Fibroblast of pulmonary artery (primary cell): ENCODE data around the gene DNAJB8.

Source experiments
- DNase-seq: peaks from one replicate; pipeline ENCODE4 v3.0.0-alpha.2; 2010; ENCODE audit warnings: low read depth
- H3K4me3 ChIP-seq: replicated peaks from 2 replicates; pipeline ENCODE4 v1.5.1; 2011; ENCODE audit warnings: low read depth, mild to moderate bottlenecking, control low read depth, low read length, moderate library complexity
- CTCF ChIP-seq: IDR thresholded peaks from 2 replicates; pipeline ENCODE4 v1.5.1; 2011; ENCODE audit warnings: mild to moderate bottlenecking, control low read depth, low read length, inconsistent platforms; ENCODE audit errors: missing control alignments

The DNAJB8 gene

GRCh38 chr3:128419311-128419710 is 47.4 kb downstream of the DNAJB8 start:
- TF ChIP-seq CTCF, result no peak
- no peak for DNase-seq
- H3K4me3 ChIP-seq, result no peak overlapping the region

GRCh38 chr3:128418900-128419299 is 47.8 kb downstream of the DNAJB8 start:
- no peak overlapping the region for H3K4me3 ChIP-seq
- no peak for TF ChIP-seq CTCF
- no peak for DNase-seq

GRCh38 chr3:128416578-128417211 is 50.0 kb downstream of the DNAJB8 start:
- no peak for TF ChIP-seq CTCF
- H3K4me3 ChIP-seq, result no peak overlapping the region
- DNase-seq, result peak; percentile 38

GRCh38 chr3:128415773-128416577 is 50.7 kb downstream of the DNAJB8 start:
- no peak overlapping the region for H3K4me3 ChIP-seq
- no peak for TF ChIP-seq CTCF
- DNase-seq, result no peak

- H3K4me3 ChIP-seq, result no peak overlapping the region
- TF ChIP-seq CTCF, result no peak
- no peak for DNase-seq
Measured at GRCh38 chr3:128415200-128415772, 51.4 kb downstream of the DNAJB8 start.

GRCh38 chr3:128413413-128414205 is 53.1 kb downstream of the DNAJB8 start:
- TF ChIP-seq CTCF, result no peak
- DNase-seq, result no peak
- H3K4me3 ChIP-seq, result no peak overlapping the region
